UCSD-AML1 (cell line): ENCODE data around the gene CLDN2.
A peak's percentile ranks its signal among the peaks of the same experiment; 100 is the strongest.
"Not testable (repeated sequence)": the region's sequence is repeated elsewhere in the genome, so short reads cannot be mapped to it uniquely, and the experiment has no call there.

ENCODE experiments used
- DNase-seq: peaks from one replicate; lab custom pipeline; 2025; ENCODE audit not compliant: unreplicated experiment; lab: John Stamatoyannopoulos, UW

Gene CLDN2

GRCh38 chrX:106919932-106920452, at the start of gene CLDN2:
TSS of gene CLDN2 (plus strand) at chrX:106920402. CDS start at chrX:106928229, 7,827 bp downstream.
- no peak for DNase-seq

- not testable (repeated sequence) for DNase-seq
These were observed 47.4 kb upstream of the CLDN2 start for GRCh38 chrX:106872796-106873195.

- DNase-seq, result no peak
These were observed 46.1 kb upstream of the CLDN2 start for GRCh38 chrX:106874075-106874474.

- DNase-seq, result no peak
These were observed 45.1 kb upstream of the CLDN2 start for GRCh38 chrX:106875151-106875550.

GRCh38 chrX:106889468-106889867, 30.7 kb upstream of the CLDN2 start:
- no peak for DNase-seq

- no peak for DNase-seq
These were observed 28.3 kb upstream of the CLDN2 start for GRCh38 chrX:106891762-106892460.

GRCh38 chrX:106894392-106894909, 25.8 kb upstream of the CLDN2 start:
- peak; percentile 33 for DNase-seq

GRCh38 chrX:106894978-106895452, 25.2 kb upstream of the CLDN2 start:
- DNase-seq, result no peak

GRCh38 chrX:106897259-106897658, 22.9 kb upstream of the CLDN2 start:
- DNase-seq, result no peak

- no peak for DNase-seq
These were observed 21.7 kb upstream of the CLDN2 start for GRCh38 chrX:106898462-106898861.

GRCh38 chrX:106899276-106899675, 20.9 kb upstream of the CLDN2 start:
- no peak for DNase-seq

GRCh38 chrX:106899841-106900240, 20.4 kb upstream of the CLDN2 start:
- DNase-seq, result no peak

- DNase-seq, result no peak
These were observed 18.9 kb upstream of the CLDN2 start for GRCh38 chrX:106901341-106901740.

- no peak for DNase-seq
These were observed 18.4 kb upstream of the CLDN2 start for GRCh38 chrX:106901781-106902219.

GRCh38 chrX:106902684-106903083, 17.5 kb upstream of the CLDN2 start:
- no peak for DNase-seq

- no peak for DNase-seq
These were observed 16.8 kb upstream of the CLDN2 start, which contains the start of gene RIPPLY1 for GRCh38 chrX:106903291-106903824. TSS of gene RIPPLY1 (minus strand) at chrX:106903341. CDS start at chrX:106903287, 54 bp downstream.

- no peak for DNase-seq
These were observed 16.2 kb upstream of the CLDN2 start for GRCh38 chrX:106903856-106904528.

GRCh38 chrX:106905064-106905708, 15.0 kb upstream of the CLDN2 start:
- no peak for DNase-seq

GRCh38 chrX:106906361-106906760, 13.8 kb upstream of the CLDN2 start:
- no peak for DNase-seq

GRCh38 chrX:106912864-106913263, 7.3 kb upstream of the CLDN2 start:
- no peak for DNase-seq
